Ovary (tissue), 3 donors: ENCODE results near the gene CAPN5.

Experiments
- EP300 ChIP-seq: sonication (generic); formaldehyde crosslinking; IDR thresholded peaks from one replicate; pipeline ENCODE4 v1.6.1; 2017; ENCODE audit warnings: antibody characterized with exemption
- POLR2A ChIP-seq: fragments of 450-650 bp; IDR thresholded peaks from one replicate; pipeline ENCODE4 v1.6.1; 2017; ENCODE audit warnings: antibody characterized with exemption, mild to moderate bottlenecking, moderate library complexity
- TF ChIP-seq, protein P1 (sequence below), 3 donors: fragments of 450-650 bp in 2 of 3; fragments of 200-600 bp in 1 of 3; IDR thresholded peaks; one replicate each; pipeline versions ENCODE4 v1.5.1 to v1.8.0; 2016 to 2022; ENCODE audit warnings: antibody characterized with exemption in 3 of 3, mild to moderate bottlenecking in 1 of 3
- donor health status: DM: no; HTN: no; CAD: no.

DNA sequence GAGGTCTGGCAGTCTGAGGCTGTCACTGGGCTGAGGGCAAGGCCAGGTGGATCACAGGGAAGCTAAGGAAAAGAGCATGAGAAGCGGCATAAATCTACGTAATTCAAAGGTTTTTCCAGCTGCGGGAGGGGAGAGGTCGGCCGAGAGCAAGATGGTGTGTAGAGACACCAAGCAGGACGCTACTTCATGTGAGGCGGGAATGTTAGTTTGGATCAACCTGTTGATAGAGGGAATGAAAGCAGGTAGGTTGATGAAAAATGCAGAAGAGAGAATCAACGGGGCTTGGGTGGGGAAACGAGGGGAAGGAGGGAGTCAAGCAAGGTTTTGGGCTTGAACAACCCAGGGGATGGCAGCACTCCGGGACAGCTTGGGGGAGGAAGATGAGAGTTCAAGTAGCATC lies 29.7 kb upstream of the CAPN5 start:
- TF ChIP-seq, protein P1, sequence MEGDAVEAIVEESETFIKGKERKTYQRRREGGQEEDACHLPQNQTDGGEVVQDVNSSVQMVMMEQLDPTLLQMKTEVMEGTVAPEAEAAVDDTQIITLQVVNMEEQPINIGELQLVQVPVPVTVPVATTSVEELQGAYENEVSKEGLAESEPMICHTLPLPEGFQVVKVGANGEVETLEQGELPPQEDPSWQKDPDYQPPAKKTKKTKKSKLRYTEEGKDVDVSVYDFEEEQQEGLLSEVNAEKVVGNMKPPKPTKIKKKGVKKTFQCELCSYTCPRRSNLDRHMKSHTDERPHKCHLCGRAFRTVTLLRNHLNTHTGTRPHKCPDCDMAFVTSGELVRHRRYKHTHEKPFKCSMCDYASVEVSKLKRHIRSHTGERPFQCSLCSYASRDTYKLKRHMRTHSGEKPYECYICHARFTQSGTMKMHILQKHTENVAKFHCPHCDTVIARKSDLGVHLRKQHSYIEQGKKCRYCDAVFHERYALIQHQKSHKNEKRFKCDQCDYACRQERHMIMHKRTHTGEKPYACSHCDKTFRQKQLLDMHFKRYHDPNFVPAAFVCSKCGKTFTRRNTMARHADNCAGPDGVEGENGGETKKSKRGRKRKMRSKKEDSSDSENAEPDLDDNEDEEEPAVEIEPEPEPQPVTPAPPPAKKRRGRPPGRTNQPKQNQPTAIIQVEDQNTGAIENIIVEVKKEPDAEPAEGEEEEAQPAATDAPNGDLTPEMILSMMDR (IDR thresholded peaks at IDR 0.05) = no peak
- TF ChIP-seq EP300 (no peak), POLR2A (no peak)
